GM11168 (cell line): ENCODE results near the gene ADD2.
"Not testable (repeated sequence)": the region's sequence is repeated elsewhere in the genome, so short reads cannot be mapped to it uniquely, and the experiment has no call there.

Source experiments
- in situ Hi-C: fragments of 300-500 bp; cut with MboI; formaldehyde crosslinking; loops from one replicate; pipeline ENCODE4 v1.12.0; 2022; ENCODE audit warnings: low sequenced_read_pairs; ENCODE audit not compliant: unreplicated experiment

Gene ADD2

DNA sequence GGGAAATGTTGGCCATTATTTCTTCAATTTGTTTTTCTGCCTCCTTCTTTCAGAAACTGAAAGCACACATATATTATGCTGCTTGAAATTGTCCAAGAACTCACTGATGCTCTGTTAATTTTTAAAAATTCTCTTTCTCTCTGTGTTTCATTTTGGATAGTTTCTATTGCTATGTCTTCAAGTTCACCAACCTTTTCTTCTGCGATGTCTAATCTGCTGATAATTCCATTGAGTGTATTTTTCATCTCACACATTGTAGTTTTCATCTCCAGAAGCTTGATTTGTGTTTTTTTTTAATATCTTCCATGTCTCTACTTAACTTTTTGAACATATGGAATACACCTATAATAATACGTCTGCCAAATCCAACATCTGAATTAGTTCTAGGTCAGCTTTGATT, 116.3 kb downstream of the ADD2 start:
- in situ Hi-C loops = no loop called here

DNA sequence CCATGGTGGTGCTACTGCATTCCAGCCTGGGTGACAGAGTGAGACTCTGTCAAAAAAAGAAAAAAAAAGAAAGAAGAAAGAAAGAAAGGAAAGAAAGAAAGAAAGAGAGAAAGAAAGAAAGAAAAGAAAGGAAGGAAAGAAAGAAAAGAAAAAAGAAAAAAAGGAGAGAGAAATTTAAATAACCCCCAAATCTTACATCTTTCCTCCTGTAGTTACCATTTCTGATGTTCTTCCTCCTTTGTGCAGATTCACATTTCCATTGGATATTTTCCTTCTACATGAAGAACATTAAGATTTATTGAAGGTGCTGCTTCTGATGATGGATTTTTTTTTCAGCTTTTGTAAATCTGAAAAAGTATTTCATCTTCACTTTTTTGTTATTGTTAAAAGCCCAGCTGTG, 117.0 kb downstream of the ADD2 start:
- in situ Hi-C loops = no loop called here

DNA sequence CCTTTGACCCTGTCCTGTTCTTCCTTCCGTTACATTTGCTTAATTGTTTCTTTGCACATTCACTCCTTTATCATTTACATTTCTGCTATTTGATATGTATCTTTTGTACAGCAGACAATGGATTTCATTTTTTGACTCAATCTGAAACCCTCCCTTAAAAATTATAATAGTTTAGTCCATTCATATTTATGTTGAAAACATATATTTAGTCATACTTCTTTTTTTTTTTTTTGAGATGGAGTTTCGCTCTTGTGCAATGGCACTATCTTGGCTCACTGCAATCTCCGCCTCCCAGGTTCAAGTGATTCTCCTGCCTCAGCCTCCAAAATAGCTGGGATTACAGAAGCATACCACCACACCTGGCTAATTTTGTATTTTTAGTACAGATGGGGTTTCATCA, 119.0 kb downstream of the ADD2 start:
- in situ Hi-C loops = no loop called here

DNA sequence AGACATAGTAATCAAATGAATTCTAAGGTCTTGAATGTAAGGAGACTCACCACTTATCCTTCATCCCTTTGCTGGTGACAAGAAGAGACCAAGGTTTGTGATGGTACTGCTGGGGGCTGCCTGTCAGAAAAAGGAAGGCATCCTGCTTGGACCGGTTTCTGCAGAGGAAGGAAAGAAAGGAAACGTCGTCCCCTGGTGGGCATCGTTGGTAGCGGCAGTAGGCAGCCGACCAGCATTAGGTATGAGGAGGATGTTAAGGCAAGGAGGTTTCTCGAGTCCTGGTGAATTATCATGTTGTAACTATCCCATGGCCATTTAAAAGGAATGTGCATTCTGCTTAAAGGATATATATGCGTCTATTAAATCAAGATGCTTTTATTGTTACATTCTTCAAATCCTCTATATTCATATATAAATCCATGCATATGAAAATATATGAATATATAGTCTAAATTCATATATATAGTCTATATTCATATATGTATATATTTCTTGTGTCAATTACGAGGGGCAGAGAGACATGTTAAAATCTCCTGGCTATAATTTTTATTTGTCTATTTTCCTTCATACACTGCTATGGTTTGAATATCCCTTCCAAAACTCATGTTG, 120.0 kb downstream of the ADD2 start:
- in situ Hi-C loops = no loop called here

DNA sequence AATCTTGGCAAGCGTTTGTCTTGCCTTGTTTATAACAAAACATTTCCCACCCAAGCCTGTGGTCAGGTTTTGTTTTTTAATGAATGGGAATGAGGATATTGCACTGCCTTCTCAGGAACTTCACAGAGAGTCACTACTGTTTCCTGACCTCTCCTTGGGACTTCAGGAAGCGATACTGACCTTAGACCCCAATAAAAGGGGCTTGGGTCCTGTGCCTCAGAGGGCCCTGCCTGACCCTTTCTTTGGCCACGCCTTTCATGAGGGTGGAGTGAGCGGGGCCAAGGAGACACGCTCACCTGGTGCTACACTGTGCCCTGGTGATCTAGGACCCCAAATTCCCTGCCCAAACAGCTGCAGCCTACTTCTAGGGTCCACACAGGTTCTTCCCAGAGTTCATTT, 121.6 kb downstream of the ADD2 start:
- in situ Hi-C loops = no loop called here

DNA sequence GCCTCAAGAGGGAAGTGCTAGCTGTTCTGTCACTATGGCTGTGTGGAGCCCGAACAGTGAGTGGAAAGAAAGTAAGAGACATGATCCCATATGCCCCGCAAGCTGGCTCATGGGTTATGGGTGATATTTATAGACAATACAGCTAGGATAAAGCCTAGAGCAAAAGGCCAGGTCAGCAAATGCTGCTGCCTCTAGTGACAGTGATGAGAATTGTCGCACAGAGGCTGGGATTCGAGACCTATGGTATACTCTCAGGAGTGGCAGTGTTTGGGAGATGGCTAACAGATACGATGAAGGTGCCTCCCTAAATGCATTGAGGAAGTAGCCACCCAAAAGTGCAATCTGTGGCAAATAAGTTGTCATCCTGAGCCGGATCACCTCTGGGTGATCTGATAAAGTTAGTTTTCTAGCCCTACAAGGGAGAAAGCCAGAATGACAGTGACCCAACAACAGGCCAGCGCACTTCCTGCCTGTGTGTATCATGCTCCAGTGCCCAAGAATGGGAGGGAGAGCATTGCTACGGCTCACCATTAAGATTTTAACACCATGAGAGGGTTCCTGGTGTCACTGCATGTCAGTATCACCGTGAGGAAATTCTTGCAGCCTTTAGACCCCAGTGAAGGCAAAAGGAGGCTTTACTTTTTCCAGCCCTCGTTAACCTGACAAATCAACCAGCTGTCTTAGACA, 122.1 kb downstream of the ADD2 start:
- in situ Hi-C loops = no loop called here

DNA sequence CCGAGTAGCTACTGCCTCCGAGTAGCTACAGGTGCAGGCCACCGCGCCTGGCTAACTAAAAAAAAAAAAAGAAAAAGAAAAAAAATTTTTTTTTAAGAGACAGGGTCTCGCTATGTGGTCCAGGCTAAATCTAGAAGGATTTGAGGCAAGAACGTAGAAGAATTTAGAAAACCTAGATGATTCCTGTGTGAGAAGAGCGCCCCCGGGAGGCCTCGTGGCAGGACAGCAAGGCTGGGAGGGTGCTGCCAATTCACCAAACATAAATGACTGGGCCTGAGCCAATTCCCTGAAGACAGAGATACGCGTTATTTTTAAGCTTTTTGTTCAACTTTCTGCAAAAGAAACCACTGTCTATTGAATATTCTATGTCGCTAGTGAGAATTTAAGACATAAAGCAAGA, 124.3 kb downstream of the ADD2 start:
- in situ Hi-C loops = no loop called here

DNA sequence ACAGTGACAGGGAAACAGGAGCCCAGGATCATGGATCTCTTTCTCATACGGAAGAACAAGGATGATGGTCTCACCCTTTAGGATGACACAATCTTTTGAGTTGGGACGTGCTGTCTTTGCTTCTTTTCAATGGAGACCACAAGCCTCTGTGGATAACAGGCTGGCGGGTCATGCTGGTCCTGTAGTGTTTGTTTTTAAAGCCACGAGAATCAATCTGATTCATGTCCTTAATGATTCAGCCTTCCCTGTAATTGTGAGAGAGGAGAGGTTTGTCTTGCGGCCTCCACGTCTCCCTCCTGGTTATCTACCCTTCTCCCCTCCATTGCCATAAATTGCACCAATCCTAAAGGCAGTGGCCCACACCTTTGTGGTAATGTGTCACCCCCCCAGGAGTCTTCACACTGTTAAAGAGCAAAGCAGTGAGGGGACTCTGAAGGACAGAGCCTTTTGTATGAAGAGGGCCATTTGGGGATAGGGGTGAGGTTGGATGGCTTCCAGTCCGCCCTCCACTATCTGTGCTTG, 126.7 kb downstream of the ADD2 start:
- in situ Hi-C loops = no loop called here

DNA sequence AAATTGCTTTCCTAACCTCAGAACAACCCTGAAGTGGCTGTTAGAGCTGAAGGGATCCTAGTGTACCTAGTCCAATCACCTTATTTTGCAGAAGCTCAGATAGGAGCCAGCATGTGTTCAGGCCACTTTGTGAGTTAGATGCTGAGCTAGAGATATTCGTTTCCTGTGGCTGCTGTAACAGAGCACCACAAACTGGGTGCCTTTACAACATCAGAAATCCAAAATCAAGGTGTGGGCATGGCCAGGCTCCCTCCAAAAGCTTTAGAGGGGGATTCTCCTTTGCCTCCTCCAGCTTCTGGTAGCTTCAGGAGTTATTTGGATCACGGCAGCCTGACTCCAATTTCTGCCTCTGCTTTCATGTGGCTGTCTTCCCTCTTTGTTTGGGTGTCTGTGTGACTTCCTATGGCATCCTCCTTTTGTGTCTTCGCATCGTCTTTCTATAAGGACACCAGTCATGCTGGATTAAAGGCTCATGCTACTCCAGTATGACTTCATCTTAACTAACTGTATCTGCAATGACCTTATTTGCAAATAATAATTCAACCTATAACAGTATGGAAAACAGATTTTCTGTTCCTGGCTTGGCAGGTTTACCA, 128.1 kb downstream of the ADD2 start:
- in situ Hi-C loops = no loop called here

DNA sequence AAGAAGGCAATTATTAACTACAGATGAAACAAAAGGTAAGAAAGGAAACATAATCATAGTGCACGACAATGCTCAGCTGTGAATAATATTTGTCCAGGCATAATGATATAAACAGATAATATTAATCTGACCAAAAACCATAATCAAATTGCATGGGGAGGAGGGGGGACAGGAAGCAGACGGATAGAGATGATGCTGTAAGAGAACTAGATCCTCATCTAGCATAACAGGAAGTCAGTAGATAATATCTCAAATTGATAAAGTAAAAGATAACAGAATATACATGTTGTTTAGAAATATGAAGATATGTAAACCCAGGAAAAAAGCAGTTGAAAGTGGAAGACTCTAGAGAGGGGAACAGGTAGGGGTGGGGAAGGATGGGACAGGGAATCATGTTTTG, 129.4 kb downstream of the ADD2 start:
- in situ Hi-C loops = no loop called here

DNA sequence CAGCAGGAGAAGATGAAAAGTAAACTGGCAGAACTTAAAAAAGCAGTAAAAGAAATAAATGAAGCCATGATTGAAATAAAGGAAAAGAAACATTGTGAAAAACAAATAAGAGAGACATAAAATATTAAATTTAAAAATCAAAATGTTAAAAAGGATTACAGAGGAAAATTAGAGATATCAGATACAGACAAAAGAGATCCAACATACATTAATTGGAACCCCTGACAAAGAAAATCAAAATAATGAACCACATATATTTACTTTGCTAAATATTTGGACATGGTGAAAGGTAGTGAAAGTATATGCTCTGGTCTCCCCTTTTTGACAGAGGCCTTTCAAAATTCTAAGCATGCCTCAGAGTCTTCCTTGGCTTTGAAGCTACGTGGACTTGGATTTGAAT, 134.5 kb downstream of the ADD2 start:
- in situ Hi-C loops = no loop called here

DNA sequence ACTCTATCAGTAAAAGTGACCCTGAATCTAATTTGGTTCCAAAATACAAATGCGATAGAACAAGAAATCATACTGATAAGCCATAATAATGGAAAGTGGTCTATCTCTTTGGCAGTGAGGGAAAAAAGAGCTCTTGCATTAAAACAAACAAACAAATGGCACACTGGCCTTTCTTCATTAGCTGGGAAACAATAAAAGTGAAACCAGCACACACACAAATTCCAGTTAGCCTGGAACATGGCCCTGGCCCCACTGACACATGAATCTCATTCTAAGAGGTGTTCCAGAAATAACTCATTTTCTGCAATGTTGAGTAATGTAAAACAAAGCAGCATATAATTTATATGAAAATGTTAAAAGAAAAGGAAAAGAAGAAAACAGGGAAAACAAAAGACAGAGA, 135.0 kb downstream of the ADD2 start:
- in situ Hi-C loops = no loop called here

DNA sequence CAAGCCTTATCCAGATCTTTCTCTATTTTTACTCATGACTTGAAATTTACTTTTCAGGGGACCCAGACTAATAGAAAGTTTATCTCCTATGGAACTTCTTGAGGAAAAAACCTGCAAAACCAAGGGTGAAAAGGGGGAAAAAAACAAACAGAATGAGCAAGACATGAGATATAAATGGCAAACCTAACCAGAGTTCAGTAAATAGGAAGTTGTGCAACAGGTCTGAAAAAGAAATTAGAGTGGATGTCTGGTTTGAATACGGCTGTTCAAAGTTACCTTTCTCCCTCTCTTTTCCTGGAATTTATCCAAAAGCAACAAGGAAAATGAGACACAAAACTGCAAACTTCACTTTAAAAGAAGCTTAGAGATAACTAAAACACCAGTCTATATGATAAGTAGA, 135.6 kb downstream of the ADD2 start:
- in situ Hi-C loops = no loop called here

DNA sequence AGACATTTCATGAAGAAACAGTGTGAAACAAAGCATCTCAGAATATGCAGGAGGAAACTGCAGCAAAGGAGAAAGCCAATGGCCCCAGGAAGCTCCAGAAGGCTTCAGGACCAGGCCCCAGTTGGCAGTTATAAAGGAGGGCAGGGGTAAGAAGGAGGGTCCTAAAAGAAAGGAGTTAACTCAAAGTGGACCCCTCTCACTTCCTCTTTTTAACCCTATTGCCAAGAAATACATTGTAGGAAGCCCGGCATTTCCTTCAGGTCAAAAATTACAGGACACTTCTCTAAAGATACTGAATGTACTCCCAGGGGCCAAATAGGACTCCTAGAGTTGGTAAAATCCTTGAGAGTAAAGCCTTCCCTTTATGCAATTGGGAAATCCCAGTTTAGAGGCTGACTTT, 137.2 kb downstream of the ADD2 start:
- in situ Hi-C loops = no loop called here

DNA sequence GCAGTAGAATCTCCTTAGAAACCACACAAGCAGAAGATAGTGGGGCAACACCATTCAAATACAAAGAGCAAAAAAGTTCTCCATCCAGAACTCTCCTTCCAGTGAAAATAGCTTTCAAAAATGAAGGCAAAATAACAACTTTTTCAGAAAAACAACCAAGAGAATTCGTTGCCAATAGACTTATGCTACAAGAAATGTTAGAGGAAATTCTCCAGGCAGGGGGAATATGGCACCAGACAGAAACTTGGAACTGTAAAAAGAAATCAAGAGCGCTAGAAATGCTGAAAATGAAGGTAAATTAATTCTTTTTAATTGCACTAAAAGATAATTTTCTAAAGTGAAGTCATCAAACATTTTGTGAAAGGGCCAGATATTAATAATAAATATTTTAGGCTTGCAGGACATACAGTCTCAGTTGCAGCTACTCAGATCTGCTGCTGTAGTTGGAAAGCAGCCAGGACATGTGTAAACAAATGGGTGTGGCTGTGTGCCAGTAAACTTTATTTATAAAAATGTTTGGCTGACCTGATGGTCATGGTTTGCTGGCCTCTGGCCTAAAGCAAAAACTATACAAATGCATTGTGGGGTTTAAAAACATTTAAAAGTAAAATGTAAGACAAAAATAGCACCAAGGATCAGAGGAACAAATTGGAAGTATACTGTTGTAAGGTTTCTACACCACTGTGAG, 140.6 kb downstream of the ADD2 start:
- in situ Hi-C loops = no loop called here

DNA sequence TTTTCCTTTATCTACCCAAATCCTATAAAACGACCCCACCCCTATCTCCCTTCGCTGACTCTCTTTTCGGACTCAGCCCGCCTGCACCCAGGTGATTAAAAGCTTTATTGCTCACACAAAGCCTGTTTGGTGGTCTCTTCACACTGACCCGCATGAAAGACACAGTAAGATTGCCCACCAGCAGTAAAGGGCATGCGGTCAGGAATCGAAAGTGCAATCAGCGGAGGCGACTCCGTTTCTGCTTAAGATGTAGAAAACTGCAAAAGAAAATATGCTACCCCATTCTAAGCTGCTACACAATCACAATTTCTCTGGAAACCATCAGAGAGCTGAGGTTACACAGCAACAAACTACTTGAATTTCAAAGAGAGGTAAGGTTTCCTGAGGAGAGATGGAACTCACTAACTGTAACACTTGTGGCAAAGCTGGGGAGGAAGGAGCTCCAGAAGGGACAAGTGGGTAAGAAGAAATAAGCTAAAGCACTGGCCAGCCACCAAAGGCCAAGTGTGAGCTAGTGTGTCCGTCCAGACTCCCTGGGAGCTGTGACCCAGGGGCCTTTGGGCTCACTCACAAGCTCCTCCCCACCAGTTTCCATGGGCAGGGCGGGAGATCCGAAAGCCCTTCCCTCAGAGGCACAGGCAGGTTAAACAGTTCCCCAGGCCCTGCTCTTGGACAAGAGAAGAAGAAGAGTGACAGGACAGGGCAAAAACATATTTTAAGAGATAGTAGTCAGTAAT, 141.6 kb downstream of the ADD2 start:
- in situ Hi-C loops = no loop called here

DNA sequence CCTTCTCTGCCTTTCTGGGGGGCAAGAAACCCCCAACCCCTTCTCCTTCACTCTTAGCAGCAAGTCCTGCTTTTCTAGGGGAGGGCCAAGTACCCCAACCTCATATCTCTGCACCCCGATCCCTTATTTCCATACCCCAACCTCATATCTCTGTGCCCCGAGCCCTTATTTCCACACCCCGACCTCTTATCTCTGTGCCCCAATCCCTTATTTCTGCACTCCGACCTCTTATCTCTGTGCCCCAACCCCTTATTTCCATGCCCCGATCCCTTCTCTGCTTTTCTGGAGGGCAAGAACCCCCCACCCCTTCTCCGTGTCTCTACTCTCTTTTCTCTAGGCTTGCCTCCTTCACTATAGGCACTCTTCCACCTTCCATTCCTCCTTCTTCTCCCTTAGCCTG, 146.5 kb downstream of the ADD2 start:
- in situ Hi-C loops = not testable (repeated sequence)

DNA sequence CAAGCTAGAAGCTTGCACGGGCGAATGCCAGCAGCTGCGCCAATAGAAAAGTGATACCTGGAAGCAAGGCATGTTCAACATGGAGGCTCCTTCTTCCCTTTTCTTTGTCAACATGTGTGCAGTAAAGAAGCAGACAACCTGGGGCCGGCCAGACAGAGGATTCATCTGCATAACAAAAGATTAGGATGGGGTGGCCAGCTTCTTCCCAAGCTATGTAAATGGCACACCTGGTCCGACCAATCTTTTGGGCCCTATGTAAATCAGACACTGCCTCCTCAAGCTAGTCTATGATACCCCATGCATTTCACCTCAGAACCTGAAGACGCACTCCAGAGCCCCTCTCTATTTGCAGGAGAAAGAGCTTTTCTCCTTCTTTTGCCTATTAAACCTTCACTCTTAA, 148.0 kb downstream of the ADD2 start:
- in situ Hi-C loops = no loop called here

DNA sequence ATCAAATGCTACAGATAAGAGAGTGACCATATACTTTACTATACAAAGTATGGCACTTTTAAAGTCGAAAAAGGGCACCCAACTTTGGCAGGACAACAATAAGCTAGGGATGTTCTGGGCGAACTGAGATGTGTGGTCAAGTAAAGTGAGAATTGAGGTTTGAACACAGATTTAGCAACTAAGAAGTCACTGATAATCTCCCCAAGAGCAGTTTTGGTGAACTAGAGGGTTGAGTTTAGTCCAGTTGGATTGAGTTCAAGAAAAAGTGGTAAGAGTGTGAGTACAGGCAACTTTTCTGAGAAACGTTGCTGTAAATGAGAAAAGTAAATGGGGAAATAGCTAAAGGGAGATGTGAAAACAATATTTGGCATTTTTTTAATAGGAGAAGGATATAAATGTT, 148.8 kb downstream of the ADD2 start:
- in situ Hi-C loops = loop anchor here (5.0 kb wide), 1 partner anchor 302 kb away; no protein-coding TSS in a partner anchor

DNA sequence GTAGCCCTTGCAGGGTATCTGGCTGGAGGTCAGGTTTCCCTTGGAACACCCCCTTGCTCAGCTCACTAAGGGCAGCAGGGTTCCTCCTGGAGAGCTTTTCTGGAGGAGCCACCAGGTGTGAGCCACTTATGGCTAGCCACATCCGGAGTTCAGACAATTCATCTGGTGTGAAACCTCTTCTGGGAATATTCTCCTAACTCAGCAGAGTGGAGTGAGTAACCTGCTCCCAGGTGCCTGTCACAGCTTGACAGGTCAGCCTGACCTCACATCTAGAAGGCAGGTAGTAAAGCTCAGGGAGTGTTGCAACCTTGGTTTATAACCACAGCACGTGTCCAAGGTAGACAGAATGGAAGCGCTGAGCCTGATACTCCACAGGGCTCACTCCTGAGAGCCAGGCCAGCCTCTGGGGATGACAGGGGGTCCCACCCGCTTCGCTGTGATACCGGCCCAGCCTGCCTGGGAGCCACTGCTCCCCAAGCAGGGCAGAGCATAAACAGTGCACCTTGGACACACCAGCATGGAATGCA, 151.8 kb downstream of the ADD2 start:
- in situ Hi-C loops = loop anchor here (5.0 kb wide), 1 partner anchor 299 kb away; no protein-coding TSS in a partner anchor
